NCI-H1436 (cell line): ENCODE data around the gene ADAMTS5.

Experiments
- DNase-seq: peaks from one replicate; lab custom pipeline; 2025; lab: John Stamatoyannopoulos, UW

The ADAMTS5 gene

DNA sequence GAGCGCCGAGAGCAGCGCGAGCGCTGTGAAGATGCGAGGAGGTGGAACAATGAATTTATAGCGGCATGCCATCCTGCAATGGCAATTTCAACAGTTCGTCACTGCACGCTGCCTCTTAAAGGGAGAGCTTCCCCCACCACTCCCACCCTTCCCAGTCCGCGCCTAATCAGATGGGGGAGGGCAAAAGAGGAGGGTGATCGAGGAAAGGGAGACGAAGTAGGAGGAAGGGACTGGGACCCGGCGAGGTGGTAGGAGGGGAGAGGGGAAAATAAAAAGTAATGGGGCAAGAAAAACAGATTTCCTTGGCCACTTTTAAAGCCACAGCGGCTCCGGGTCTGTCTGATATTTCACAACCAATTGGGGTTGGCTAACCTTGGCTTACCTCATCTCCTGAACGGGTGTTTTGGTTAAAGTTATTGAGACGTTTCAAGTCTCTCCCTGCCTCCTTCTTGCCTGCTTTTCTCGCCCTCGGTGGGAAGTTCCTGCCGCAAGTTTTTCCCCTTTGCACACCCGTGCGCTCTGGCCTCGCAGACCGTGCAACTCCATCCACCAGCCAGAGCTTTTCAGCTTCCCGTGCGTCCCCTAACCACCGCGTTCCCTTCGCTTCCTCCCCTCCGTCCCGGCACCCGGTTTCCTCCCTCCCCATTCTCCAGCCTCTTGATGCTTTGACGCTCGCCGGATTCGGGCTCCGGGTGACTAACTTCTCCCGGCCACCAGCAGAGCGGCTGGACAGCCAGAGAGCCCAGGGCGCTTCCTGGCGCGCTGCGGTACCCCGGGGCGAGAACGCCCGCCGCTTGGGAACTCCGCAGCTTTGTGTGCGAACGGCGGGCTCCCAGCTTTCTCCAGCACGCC is at the start of gene ADAMTS5:
ADAMTS5 (minus strand) TSS at position 27 of the 852 bp plus-strand sequence. CDS start 697 bp downstream, outside the sequence.
- no peak for DNase-seq

DNA sequence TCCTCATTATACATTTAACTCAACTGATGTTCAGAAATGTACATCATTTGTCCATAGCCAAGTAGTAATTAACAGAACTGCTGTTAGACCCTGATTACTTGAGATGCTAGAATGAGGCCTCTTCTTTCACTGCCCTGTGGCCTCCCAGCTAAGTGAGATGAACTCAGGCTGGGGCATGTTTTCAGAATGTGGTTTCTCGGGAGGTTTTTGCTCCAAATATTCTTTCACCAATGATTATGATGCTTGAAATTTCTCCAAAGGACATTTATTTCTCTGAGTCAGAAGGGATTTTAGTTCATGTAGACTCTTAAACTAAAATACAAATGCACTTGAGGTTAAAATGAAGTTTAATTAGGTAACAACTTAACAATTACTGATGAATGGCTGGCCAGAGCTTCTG is 34.6 kb upstream of the ADAMTS5 start:
- no peak for DNase-seq

DNA sequence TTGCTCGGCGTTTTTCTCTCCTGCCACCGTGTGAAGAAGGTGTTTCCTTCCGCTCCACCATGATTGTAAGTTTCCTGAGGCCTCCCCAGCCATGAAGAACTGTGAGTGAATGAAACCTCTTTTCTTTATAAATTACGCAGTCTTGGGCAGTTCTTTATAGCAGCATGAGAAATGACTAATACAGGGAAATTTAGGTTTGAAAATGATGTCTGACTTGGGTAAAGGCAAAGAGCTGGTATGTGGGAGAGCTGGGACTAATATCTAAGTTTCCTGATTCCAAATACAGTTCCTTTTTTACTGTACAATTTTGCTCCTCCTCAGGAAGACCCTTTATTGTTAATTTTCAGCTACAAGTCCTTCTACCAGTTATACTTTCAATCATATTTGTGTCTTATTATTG is 16.7 kb upstream of the ADAMTS5 start:
- DNase-seq, result no peak

DNA sequence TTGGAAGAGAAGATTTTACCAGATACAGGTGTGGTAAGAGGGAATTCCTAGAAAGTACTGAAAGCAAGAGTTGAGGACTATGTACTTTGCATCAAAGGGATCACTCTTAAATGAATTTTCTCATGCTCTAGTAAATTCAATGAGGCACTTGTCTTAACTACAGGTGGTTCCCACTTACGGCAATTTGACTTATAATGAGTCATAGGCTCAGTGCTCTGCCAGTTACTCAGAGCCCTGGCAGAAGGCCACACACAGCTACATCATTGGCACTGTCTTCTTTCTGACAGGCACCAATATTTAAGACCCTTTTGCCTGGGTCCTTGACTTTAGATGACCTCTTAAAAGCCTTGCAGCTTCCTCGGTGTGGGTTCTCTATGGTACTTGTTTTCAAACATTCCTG is 15.9 kb upstream of the ADAMTS5 start:
- no peak for DNase-seq

DNA sequence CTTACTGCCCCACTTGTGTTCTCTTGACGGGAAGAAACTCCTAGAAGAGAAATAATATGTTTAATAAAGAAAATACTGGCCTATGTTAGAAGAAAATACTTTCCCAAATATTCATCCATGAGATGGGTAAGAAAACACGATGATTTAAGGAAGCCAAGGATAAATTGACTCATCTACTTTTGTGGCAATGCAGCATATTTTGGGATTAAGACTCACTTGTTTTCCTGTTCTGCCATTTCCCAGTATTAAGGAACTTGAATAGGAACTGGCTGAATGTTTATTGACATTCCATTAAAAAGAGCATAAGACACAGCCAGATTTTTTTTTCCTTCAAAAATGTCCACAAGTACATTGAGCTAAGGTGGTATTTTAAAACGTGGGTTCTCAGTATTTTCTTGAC is 10.9 kb upstream of the ADAMTS5 start:
- DNase-seq, result no peak

DNA sequence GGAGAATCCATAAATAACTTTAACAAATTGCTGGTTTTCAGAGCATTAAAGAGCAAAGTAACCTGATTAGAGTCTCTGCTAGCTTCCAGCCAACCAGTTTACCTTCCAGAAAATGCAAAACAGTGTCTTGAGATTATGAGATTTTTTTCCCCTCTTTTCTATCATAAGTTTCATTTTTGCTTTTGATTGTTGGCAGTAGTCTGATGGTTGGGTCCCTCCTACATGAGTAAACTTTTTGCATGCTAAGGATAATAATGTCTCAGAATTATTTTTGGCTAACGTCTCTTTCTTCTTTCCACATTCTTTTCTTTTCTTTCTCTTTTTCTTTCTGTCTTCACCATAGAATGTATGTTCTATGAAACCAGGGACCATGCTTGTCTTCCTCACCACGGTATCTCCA is 6.3 kb upstream of the ADAMTS5 start:
- no peak for DNase-seq

DNA sequence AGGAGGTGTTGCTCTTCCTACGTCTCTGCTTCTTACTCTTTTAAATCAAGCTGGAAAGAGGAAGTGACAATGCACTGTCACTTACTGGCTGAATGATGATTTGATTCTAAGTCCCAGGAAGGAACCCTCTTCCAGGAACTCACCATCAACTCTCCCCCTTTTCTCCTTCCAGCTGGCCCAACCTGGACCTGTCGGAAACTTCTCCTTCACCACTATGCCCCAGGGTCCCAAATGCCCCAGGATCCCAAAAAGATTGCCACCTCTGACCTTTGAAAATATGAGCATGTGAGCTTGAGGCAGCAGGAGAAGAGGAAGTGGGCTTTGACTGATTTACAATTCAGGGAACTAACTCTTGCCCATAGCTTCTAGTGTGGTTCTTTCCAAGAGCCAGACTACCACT is 5.3 kb upstream of the ADAMTS5 start:
- DNase-seq, result no peak

DNA sequence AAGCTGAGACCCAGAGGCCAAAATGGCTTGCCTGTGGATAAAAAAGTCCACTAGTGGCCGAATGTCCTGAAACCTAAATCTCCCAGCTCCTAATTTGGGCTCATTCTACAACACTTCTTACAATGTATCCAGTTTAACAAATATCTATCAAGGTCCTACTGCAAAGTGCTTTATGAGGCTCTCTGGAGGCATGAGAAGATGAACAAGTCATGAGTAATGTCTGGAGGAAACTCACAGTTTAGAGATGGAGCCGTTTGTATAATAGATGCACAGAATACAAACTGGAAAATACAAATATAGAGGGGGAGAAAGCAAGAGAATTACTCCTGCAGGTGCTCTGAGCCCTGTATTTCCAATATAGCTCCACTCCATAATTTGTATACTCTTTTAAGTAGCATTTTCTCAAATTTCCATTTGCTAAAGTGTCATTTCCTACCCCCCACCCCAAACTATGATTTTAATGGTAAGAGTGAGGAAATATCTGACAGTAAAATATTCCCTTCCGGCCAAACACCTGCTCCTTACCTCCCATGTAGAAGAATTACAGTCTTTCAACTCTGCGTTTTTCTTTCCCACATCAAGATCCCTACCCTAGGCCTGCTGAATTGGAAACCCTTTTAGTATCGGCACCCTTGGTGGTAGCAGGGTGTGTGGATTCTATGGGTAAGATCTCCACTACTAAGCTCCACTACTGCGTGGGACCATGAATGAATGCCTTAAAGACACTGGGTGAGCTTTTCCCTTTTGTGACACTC is 3.3 kb upstream of the ADAMTS5 start:
- DNase-seq, result no peak

DNA sequence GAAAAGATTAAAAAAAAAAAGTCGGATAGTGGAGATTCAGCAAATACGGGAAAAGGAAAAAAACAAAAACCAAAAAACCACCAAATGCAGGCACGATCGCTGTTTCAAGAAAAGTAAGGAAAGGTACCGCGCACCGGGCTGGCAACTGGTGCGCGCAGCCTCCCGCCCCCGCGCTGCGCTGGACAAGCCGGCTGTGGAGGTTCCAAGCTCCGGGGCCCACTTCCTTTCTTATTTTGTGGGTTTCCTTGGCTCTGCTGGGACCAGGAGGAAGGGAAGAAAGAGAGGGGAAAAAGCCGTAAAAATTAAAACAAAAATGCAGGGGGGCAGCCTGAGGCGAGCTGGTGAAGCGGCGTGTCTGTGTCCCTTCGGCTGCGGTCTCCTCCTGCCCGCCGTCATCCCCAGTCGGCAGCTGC is 233 bp downstream of the ADAMTS5 start:
- no peak for DNase-seq

DNA sequence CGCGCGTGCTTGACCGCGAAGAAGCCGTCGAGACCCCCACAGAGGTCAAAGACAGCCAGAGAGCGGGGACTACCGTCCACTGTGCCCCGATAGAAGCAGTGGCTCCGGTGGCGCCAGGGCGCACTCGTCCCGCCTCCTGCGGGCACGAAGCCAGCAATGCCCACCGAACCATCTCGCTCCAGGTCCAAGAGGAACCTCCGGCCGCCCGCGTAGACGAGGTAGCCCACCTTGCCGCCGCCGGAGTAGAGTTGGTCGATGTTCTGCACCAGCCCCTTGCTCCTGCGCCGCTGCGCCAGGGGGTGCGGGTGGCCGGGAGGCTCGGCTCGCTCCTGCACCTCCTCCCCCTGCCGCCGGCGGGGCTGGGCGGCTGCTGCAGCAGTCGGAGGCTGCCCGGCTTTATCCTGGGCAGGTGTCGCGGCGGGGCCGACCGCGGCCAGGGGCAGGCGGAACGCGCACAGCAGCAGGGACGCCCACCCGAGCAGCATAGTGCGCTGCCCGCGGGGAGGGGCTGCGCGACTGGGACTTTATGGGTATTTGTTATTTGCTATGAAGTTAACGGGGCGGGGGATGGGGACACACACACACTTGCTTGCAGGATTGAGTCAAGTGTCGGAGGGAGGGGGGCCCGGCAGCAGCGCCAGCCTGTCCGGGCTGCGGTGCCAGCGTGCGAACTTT is 844 bp downstream of the ADAMTS5 start:
- no peak for DNase-seq

DNA sequence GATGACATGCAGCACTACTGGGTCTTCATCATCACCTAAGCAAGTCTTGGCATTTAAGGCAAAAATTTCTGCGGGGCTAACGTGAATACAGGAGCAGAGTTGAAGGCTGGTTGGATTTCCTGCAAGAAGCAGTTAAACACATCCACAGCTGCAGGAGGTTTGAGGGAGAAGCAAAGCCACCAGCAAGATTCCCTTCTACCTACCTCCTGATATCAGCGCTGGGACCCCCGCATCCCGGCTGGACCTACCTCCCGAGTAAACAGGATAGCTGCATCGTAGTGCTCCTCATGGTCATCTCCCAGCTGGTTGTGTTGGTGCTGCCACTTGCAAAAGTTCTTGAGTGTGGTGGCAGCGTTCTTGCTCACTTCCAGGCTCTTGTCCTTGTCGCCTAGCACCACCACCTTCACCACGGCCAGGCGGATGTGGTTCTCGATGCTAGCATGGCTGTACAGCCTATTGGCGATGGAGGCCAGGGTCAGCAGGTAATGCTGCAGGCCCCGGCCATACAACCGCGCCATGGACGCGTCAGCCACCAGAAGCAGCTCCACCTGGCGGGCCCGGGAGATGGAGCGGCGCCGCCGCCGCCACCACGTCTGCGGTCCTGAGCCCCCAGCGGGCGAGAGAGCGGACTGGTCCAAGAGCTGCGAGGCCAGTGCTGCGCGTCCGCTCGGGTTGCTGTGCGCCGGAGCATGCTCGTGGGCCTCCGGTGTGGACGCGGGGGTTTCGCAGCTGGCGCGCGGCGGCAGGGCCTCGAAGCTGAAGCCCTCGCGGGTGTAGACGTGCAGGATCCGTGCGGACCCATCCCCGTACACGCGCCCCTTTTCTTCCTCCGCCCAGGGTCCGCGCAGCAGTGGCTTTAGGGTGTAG is 1.6 kb downstream of the ADAMTS5 start:
- no peak for DNase-seq

DNA sequence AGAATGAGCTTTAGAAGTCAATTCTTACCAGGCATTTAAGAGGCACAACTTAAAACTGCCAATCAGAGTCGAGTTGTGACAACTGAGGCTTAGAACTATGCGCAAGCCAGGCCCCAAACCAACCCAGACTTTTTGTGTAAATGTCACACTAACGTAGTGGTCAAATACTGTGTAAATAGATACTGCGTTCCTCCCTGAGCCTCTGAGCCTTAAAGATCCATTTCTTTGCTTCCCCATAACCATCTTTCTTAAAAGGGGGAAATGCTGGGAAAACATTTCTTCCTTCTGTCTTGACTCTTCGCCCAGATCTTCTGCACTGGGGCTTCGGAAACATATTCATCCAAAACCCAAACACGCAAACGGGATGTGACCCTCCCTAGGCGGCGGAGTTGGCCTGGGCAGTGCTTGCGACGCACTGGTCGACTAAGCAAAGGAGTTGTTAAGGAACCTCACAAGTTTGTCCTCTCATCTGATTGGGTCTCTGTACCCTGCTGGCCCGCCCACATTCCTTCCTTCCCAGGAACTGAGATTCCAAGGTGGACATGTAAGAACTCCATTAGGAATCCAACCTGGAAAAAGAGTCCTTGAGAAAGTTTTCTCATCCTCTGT is 2.6 kb downstream of the ADAMTS5 start:
- DNase-seq, result no peak

DNA sequence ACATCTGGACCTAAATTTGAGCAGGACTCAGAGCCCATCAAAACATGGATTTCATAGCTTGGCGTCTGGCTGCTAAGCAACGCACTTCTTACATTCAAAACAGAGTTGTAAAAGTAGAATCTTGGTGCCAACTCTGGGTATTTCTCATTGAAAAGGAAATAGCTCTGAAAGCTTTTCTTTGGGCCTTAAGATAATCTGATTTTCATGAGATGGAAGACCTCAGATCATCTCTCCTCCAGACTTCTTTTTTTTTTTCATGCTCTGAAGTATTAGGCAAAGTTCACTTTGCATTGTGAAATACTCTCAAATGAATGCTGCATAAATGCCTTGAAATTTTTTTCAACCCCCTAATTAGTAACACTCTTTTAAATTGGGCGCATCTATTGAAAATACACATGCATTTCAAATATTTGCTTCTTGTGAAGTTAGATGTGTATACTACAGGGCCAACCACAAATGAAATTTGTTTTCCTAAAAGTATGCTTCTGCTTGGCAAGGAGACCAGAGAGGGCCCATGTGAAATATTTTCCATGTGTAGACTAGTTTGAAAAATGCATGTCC is 4.2 kb downstream of the ADAMTS5 start:
- no peak for DNase-seq

DNA sequence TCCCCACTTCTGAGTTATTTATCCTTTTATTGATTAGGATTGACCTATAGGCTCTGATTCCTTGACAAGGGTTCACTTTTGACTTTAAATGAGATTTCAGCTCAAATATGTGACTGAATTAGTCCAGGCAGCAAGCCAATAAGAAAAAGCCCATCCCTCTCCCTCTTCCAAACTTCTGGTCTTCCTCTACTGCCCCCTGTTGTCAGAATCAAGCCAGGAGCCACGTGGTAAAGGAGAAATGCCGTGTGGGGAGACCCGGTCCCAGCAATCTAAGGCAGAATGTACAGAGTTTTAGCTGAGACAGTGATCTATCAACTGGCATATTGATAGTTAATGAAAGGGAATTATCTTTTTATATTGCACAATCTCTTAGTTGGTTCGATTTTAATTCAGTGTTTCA is 5.2 kb downstream of the ADAMTS5 start:
- no peak for DNase-seq

DNA sequence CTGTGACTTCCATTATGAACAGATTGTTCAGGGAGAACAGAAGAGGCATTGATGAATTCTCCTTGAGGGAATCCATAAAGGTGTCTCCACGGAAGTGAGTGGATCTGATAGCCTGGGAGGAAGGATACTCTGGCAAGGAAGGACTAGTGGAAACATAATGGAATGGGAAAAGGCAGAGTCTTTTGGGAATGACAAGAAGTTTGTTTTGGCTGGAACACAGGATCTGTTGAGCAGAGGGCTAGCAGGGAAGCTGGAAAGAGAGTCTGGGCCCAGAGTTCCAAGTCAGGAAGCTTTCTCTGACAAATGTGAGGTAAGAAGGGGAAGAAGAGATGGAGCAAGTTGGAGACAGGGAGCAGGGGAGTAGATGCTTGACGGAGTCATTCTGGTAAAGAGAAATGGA is 8.1 kb downstream of the ADAMTS5 start:
- no peak for DNase-seq

DNA sequence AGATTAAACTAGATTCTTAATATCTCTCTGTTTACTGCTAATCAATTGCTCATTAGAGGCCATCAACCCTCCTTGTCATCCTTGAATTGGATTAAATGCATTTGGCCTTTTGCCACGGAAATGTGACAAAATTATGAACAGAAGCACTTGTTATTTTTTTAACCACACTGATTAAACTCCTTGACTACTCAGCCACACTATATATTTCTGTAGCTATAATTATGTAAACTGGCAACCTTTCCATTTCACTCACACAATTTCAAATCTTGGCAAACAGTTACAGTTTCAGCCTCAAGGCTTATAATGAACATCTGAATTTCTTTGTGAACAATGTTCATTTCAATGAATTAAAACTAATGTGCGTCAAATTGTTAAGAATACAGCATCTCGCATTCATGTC is 10.1 kb downstream of the ADAMTS5 start:
- DNase-seq, result no peak

DNA sequence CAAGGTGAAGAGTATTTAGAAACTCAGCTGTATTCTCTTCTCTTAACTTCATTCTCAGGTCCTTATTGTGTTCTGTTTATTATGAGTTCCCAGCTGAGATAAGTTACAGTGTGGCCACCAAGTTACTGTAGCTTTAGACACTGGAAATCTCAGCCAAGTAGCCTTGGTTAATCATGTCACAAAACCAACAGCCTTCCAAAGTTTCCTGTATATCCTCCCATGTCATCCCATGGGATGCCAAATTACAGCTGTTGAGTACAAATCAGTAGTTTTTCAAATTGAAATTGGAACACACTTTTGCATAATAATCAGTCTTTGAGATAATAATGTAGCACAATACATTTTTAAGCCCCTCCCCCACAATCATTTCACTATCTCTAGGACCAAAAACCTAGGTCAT is 10.7 kb downstream of the ADAMTS5 start:
- no peak for DNase-seq

DNA sequence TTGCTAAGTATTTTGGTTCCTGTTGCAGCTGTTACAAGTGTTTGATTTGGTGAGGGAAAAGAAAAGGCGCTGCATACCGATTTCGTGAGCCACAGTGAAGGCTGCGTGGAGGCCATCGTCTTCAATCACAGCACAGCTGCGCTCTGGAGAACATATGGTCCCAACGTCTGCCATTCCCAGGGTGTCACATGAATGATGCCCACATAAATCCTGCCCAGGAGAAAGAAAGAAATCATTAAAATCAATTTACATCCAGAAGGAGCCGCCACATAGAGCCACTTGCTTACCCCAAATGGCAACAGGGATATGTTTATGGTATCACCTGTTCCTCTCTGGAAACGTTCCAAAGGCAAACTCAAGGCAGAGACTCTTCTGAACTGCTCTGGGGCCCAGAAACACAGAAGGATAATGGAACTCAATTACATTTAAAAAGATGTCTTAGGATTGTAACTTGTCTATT is 12.2 kb downstream of the ADAMTS5 start:
- no peak for DNase-seq

DNA sequence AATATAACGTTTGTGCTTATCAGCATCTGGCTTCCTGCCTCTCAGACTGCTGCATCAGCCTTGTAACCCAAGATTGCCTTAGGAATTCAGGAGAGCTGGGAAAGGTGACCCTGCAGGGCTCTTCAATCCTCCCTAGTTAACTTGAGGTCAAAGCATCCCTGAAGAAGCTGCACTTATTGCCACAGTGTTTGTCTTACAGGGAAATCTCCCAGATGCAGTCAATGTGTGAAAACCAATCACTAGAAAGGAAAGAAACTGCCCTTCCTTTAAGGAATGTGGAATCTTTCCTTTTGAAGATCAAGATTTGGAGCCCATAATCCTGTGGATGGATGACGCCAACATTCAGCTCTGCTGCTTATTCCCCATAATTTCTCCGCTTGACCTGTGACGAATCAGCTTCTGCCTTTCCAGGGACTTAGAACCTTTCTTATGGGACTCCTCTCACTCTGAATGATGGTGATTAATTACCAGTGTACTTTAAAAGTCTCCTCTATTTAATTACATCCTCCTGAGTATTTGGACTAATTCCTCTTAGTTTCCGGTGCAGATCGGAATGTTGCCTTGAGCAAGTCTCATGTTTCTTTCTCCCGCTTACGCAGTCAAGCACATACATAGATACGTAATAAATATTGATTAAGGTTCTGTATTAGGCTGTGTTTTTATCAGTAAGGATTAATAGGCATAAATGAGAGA is 14.4 kb downstream of the ADAMTS5 start:
- no peak for DNase-seq

DNA sequence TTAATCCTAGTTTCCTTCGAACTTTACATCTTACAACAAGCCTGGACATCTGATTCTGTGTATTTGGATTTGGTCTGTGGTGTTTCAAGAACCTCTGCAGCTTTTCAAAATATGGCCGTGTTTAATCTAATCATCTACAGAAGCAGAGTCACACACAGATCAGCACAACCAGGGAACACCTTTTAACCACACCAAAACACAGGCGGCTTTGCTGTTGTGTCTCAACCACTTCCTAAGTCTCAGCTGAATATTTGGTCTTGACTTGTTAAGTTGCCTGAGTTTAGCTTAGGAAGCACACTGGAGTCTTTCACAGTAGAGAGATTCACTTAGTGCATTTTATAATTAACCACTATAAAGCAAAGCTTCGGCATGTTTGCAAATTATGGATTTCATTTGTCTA is 17.1 kb downstream of the ADAMTS5 start:
- no peak for DNase-seq
